ENCODE results near the gene AGAP3.

Gene AGAP3

GRCh38 chr7:151091431-151091830 is 5.2 kb downstream of the AGAP3 start:
- Histone ChIP-seq H3K27me3 (ENCODE audit: insufficient read depth, low read length) (peaks cover 31% of the 10 kb centered on the region), H3K4me3 (ENCODE audit: low read length) (no peak overlapping the region), H3K9me3 (ENCODE audit: insufficient read depth, low read depth, low read length) (no peaks in the 10 kb centered on the region), H3K36me3 (ENCODE audit: insufficient read depth, low read length) (peaks cover 5% of the 10 kb centered on the region; the same call in 1 of the 2 replicates), H3K4me1 (ENCODE audit: insufficient read depth, low read length) (peaks cover 23% of the 10 kb centered on the region), H3K27ac (ENCODE audit: low read depth, low read length) (no peak overlapping the region), H3K9ac (ENCODE audit: low read depth, low read length) (no peak overlapping the region)
- 67% methylated on average over 6 of the region's 6 CpGs for WGBS

- H3K4me1 ChIP-seq (ENCODE audit: insufficient read depth, low read length), result peaks cover 23% of the 10 kb centered on the region
- no peak overlapping the region for H3K27ac ChIP-seq (ENCODE audit: low read depth, low read length)
- H3K4me3 ChIP-seq (ENCODE audit: low read length), result no peak overlapping the region
- H3K9me3 ChIP-seq (ENCODE audit: insufficient read depth, low read depth, low read length), result no peaks in the 10 kb centered on the region
- 95% methylated on average over 14 of the region's 14 CpGs for WGBS
- peaks cover 5% of the 10 kb centered on the region; the same call in 1 of the 2 replicates for H3K36me3 ChIP-seq (ENCODE audit: insufficient read depth, low read length)
- peaks cover 29% of the 10 kb centered on the region for H3K27me3 ChIP-seq (ENCODE audit: insufficient read depth, low read length)
- H3K9ac ChIP-seq (ENCODE audit: low read depth, low read length), result no peak overlapping the region
Observed at GRCh38 chr7:151091988-151092387, 5.7 kb downstream of the AGAP3 start.

- Histone ChIP-seq H3K36me3 (ENCODE audit: insufficient read depth, low read length) (peaks cover 5% of the 10 kb centered on the region; the same call in 1 of the 2 replicates), H3K27me3 (ENCODE audit: insufficient read depth, low read length) (peaks cover 11% of the 10 kb centered on the region), H3K4me1 (ENCODE audit: insufficient read depth, low read length) (peaks cover 11% of the 10 kb centered on the region), H3K27ac (ENCODE audit: low read depth, low read length) (no peak overlapping the region), H3K9ac (ENCODE audit: low read depth, low read length) (no peak overlapping the region), H3K4me3 (ENCODE audit: low read length) (no peak overlapping the region), H3K9me3 (ENCODE audit: insufficient read depth, low read depth, low read length) (no peaks in the 10 kb centered on the region)
- 89% methylated on average over 6 of the region's 6 CpGs for WGBS
Observed at GRCh38 chr7:151093748-151094147, 7.5 kb downstream of the AGAP3 start.

- peaks cover 5% of the 10 kb centered on the region; the same call in 1 of the 2 replicates for H3K36me3 ChIP-seq (ENCODE audit: insufficient read depth, low read length)
- H3K4me3 ChIP-seq (ENCODE audit: low read length), result no peak overlapping the region
- no peaks in the 10 kb centered on the region for H3K9me3 ChIP-seq (ENCODE audit: insufficient read depth, low read depth, low read length)
- WGBS, result 91% methylated on average over 5 of the region's 5 CpGs
- H3K9ac ChIP-seq (ENCODE audit: low read depth, low read length), result no peak overlapping the region
- peaks cover 2% of the 10 kb centered on the region for H3K4me1 ChIP-seq (ENCODE audit: insufficient read depth, low read length)
- peaks cover 3% of the 10 kb centered on the region; the same call in 1 of the 2 replicates for H3K27me3 ChIP-seq (ENCODE audit: insufficient read depth, low read length)
- no peak overlapping the region for H3K27ac ChIP-seq (ENCODE audit: low read depth, low read length)
Observed at GRCh38 chr7:151094675-151095074, 8.4 kb downstream of the AGAP3 start.

- H3K27ac ChIP-seq (ENCODE audit: low read depth, low read length), result no peak overlapping the region
- no peaks in the 10 kb centered on the region for H3K27me3 ChIP-seq (ENCODE audit: insufficient read depth, low read length)
- H3K9ac ChIP-seq (ENCODE audit: low read depth, low read length), result no peak overlapping the region
- no peaks in the 10 kb centered on the region for H3K9me3 ChIP-seq (ENCODE audit: insufficient read depth, low read depth, low read length)
- H3K4me3 ChIP-seq (ENCODE audit: low read length), result no peak overlapping the region
- H3K4me1 ChIP-seq (ENCODE audit: insufficient read depth, low read length), result no peaks in the 10 kb centered on the region; the same call in 1 of the 2 replicates
- H3K36me3 ChIP-seq (ENCODE audit: insufficient read depth, low read length), result peaks cover 5% of the 10 kb centered on the region; the same call in 1 of the 2 replicates
- WGBS, result 93% methylated on average over 9 of the region's 10 CpGs
Observed at GRCh38 chr7:151095123-151095797, 9.0 kb downstream of the AGAP3 start.

- Histone ChIP-seq H3K4me3 (ENCODE audit: low read length) (no peak overlapping the region), H3K27me3 (ENCODE audit: insufficient read depth, low read length) (no peaks in the 10 kb centered on the region), H3K4me1 (ENCODE audit: insufficient read depth, low read length) (no peaks in the 10 kb centered on the region; the same call in 1 of the 2 replicates), H3K9ac (ENCODE audit: low read depth, low read length) (no peak overlapping the region), H3K9me3 (ENCODE audit: insufficient read depth, low read depth, low read length) (no peaks in the 10 kb centered on the region), H3K36me3 (ENCODE audit: insufficient read depth, low read length) (peaks cover 5% of the 10 kb centered on the region; the same call in 1 of the 2 replicates), H3K27ac (ENCODE audit: low read depth, low read length) (no peak overlapping the region)
- WGBS, result 92% methylated on average over 17 of the region's 17 CpGs
Observed at GRCh38 chr7:151095828-151096475, 9.7 kb downstream of the AGAP3 start.

- no peak overlapping the region for H3K9ac ChIP-seq (ENCODE audit: low read depth, low read length)
- WGBS, result 87% methylated on average over 20 of the region's 20 CpGs
- H3K27ac ChIP-seq (ENCODE audit: low read depth, low read length), result no peak overlapping the region
- no peak overlapping the region for H3K4me3 ChIP-seq (ENCODE audit: low read length)
- no peaks in the 10 kb centered on the region for H3K27me3 ChIP-seq (ENCODE audit: insufficient read depth, low read length)
- peaks cover 14% of the 10 kb centered on the region for H3K4me1 ChIP-seq (ENCODE audit: insufficient read depth, low read length)
- 0 out of 2 replicates have a peak, but pooled peaks cover 3% of the 10 kb centered on the region for H3K36me3 ChIP-seq (ENCODE audit: insufficient read depth, low read length)
- H3K9me3 ChIP-seq (ENCODE audit: insufficient read depth, low read depth, low read length), result no peaks in the 10 kb centered on the region
Observed at GRCh38 chr7:151099486-151100211, 13.4 kb downstream of the AGAP3 start.

- H3K27ac ChIP-seq (ENCODE audit: low read depth, low read length), result no peak overlapping the region
- no peak overlapping the region for H3K9ac ChIP-seq (ENCODE audit: low read depth, low read length)
- H3K9me3 ChIP-seq (ENCODE audit: insufficient read depth, low read depth, low read length), result no peaks in the 10 kb centered on the region
- H3K4me1 ChIP-seq (ENCODE audit: insufficient read depth, low read length), result peaks cover 21% of the 10 kb centered on the region
- H3K27me3 ChIP-seq (ENCODE audit: insufficient read depth, low read length), result no peaks in the 10 kb centered on the region
- H3K36me3 ChIP-seq (ENCODE audit: insufficient read depth, low read length), result 0 out of 2 replicates have a peak, but pooled peaks cover 1% of the 10 kb centered on the region
- no peak overlapping the region for H3K4me3 ChIP-seq (ENCODE audit: low read length)
- WGBS, result 94% methylated on average over 10 of the region's 10 CpGs
Observed at GRCh38 chr7:151100921-151101320, 14.6 kb downstream of the AGAP3 start.

- WGBS, result 85% methylated on average over 24 of the region's 24 CpGs
- H3K4me1 ChIP-seq (ENCODE audit: insufficient read depth, low read length), result peaks cover 21% of the 10 kb centered on the region
- no peaks in the 10 kb centered on the region for H3K36me3 ChIP-seq (ENCODE audit: insufficient read depth, low read length)
- no peaks in the 10 kb centered on the region for H3K9me3 ChIP-seq (ENCODE audit: insufficient read depth, low read depth, low read length)
- H3K9ac ChIP-seq (ENCODE audit: low read depth, low read length), result no peak overlapping the region
- no peak overlapping the region for H3K4me3 ChIP-seq (ENCODE audit: low read length)
- no peak overlapping the region for H3K27ac ChIP-seq (ENCODE audit: low read depth, low read length)
- no peaks in the 10 kb centered on the region for H3K27me3 ChIP-seq (ENCODE audit: insufficient read depth, low read length)
Observed at GRCh38 chr7:151101621-151102396, 15.5 kb downstream of the AGAP3 start.

- H3K36me3 ChIP-seq (ENCODE audit: insufficient read depth, low read length), result no peaks in the 10 kb centered on the region
- peaks cover 21% of the 10 kb centered on the region for H3K4me1 ChIP-seq (ENCODE audit: insufficient read depth, low read length)
- H3K9me3 ChIP-seq (ENCODE audit: insufficient read depth, low read depth, low read length), result no peaks in the 10 kb centered on the region
- 89% methylated on average over 3 of the region's 3 CpGs for WGBS
- H3K27me3 ChIP-seq (ENCODE audit: insufficient read depth, low read length), result no peaks in the 10 kb centered on the region
- H3K27ac ChIP-seq (ENCODE audit: low read depth, low read length), result no peak overlapping the region
- no peak overlapping the region for H3K9ac ChIP-seq (ENCODE audit: low read depth, low read length)
- H3K4me3 ChIP-seq (ENCODE audit: low read length), result no peak overlapping the region
Observed at GRCh38 chr7:151102991-151103390, 16.7 kb downstream of the AGAP3 start.

Measured in HUES64 (cell line).